Loucy (cell line): Measurements from ENCODE around the gene C21orf58.

Source experiments
- H2AFZ ChIP-seq: fragments of 200-600 bp; sonication (generic); 2 replicates; pipeline ENCODE4 v1.6.0; 2016; ENCODE audit warnings: antibody characterized with exemption, mild to moderate bottlenecking, low read length, moderate library complexity
- H3F3A ChIP-seq: fragments of 200-600 bp; 2 replicates; pipeline ENCODE4 v1.6.0; 2016; ENCODE audit warnings: antibody characterized with exemption, low read depth, mild to moderate bottlenecking
- H3K27me3 ChIP-seq: fragments of 200-600 bp; sonication (generic); 2 replicates; pipeline ENCODE4 v1.6.1; 2014; ENCODE audit warnings: low read length, mild to moderate bottlenecking; ENCODE audit not compliant: insufficient read depth, poor library complexity, severe bottlenecking
- H3K36me3 ChIP-seq: fragments of 200-600 bp; sonication (generic); 2 replicates; pipeline ENCODE4 v1.6.1; 2016; ENCODE audit warnings: low read length; ENCODE audit not compliant: insufficient read depth
- H3K4me1 ChIP-seq: fragments of 200-600 bp; sonication (generic); 2 replicates; pipeline ENCODE4 v1.5.1; 2014; ENCODE audit warnings: low read length, mild to moderate bottlenecking; ENCODE audit not compliant: insufficient read depth, poor library complexity, severe bottlenecking
- H3K4me2 ChIP-seq: fragments of 200-600 bp; sonication (generic); 2 replicates; pipeline ENCODE4 v1.6.0; 2014; ENCODE audit warnings: antibody characterized with exemption, low read length, low read depth, mild to moderate bottlenecking; ENCODE audit not compliant: poor library complexity, severe bottlenecking
- H3K4me3 ChIP-seq: fragments of 200-600 bp; sonication (generic); 2 replicates; pipeline ENCODE4 v1.5.1; 2014; ENCODE audit warnings: low read length, mild to moderate bottlenecking, mixed read lengths; ENCODE audit not compliant: poor library complexity, severe bottlenecking
- H3K79me2 ChIP-seq: fragments of 200-600 bp; sonication (generic); 2 replicates; pipeline ENCODE4 v1.6.1; 2014; ENCODE audit warnings: low read length; ENCODE audit not compliant: insufficient read depth
- H3K9ac ChIP-seq: fragments of 200-600 bp; sonication (generic); 2 replicates; pipeline ENCODE4 v1.6.0; 2014; ENCODE audit warnings: mild to moderate bottlenecking, low read depth, low read length, moderate library complexity; ENCODE audit not compliant: poor library complexity, severe bottlenecking
- H3K9me2 ChIP-seq: fragments of 200-600 bp; sonication (generic); replicated peaks from 2 replicates; pipeline ENCODE4 v1.6.1; 2016; ENCODE audit warnings: low read depth, low read length, mixed read lengths
- H3K9me3 ChIP-seq: fragments of 200-600 bp; sonication (generic); 2 replicates; pipeline ENCODE4 v1.6.1; 2014; ENCODE audit warnings: mild to moderate bottlenecking, antibody characterized with exemption, low read length, low read depth; ENCODE audit not compliant: insufficient read depth
- H4K20me1 ChIP-seq: fragments of 200-600 bp; sonication (generic); 2 replicates; pipeline ENCODE4 v1.6.0; 2014; ENCODE audit warnings: antibody characterized with exemption, low read length, mild to moderate bottlenecking; ENCODE audit not compliant: insufficient read depth, poor library complexity, severe bottlenecking
- EZH2phosphoT487 ChIP-seq: fragments of 200-600 bp; IDR thresholded peaks from 2 replicates; pipeline ENCODE4 v1.6.1; 2018; ENCODE audit warnings: antibody characterized with exemption, mild to moderate bottlenecking, moderate library complexity, borderline replicate concordance
- TF ChIP-seq, protein P1 (sequence below): fragments of 200-600 bp; sonication (generic); conservative IDR thresholded peaks from 2 replicates; pipeline ENCODE4 v1.5.1; 2014; ENCODE audit warnings: mild to moderate bottlenecking, antibody characterized with exemption, low read length

Gene C21orf58

DNA sequence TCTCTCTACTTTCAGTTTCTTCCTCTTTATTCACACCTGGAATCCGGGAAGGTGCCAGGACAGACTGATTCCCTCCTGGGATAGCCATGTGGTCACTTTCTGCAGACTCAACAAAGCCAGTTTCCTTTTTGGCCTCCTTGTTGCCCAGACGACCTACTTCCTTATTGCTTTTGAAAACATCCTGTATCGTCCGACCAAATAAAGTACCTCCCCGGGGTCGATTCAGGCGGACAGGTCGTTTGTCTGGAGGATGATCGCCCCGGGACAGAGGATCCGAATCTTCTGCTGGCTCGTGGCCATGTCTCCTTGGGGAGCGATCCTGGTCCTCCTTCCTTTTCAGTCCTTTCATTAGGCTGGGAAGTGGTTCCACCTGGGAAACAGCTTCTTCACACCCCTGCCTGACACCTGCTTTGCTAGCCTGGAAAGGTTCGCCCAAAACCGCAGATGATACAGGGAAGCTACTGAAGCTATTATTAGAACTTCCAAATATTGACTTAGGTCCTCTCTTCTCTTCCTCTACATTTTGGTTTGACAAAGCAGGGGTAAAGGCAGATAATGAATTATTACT, 39.5 kb downstream of the C21orf58 start:
- H3K4me3 ChIP-seq: peak overlapping the region; percentile 76
- peaks cover 50% of the 10 kb centered on the region for H4K20me1 ChIP-seq
- H3K4me1 ChIP-seq: peaks cover 48% of the 10 kb centered on the region
- no peak overlapping the region for H2AFZ ChIP-seq
- H3F3A ChIP-seq: 0 out of 2 replicates have a peak, but pooled peaks cover 2% of the 10 kb centered on the region
- peak overlapping the region; percentile 82 for H3K9ac ChIP-seq
- TF ChIP-seq EZH2phosphoT487: no peak
- TF ChIP-seq, protein P1, sequence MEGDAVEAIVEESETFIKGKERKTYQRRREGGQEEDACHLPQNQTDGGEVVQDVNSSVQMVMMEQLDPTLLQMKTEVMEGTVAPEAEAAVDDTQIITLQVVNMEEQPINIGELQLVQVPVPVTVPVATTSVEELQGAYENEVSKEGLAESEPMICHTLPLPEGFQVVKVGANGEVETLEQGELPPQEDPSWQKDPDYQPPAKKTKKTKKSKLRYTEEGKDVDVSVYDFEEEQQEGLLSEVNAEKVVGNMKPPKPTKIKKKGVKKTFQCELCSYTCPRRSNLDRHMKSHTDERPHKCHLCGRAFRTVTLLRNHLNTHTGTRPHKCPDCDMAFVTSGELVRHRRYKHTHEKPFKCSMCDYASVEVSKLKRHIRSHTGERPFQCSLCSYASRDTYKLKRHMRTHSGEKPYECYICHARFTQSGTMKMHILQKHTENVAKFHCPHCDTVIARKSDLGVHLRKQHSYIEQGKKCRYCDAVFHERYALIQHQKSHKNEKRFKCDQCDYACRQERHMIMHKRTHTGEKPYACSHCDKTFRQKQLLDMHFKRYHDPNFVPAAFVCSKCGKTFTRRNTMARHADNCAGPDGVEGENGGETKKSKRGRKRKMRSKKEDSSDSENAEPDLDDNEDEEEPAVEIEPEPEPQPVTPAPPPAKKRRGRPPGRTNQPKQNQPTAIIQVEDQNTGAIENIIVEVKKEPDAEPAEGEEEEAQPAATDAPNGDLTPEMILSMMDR: no peak
- no peaks in the 10 kb centered on the region for H3K9me3 ChIP-seq
- H3K9me2 ChIP-seq: no peaks in the 10 kb centered on the region
- peak overlapping the region; percentile 90 for H3K4me2 ChIP-seq
- H3K36me3 ChIP-seq: peaks cover 10% of the 10 kb centered on the region
- no peaks in the 10 kb centered on the region for H3K27me3 ChIP-seq
- peaks cover 67% of the 10 kb centered on the region for H3K79me2 ChIP-seq

DNA sequence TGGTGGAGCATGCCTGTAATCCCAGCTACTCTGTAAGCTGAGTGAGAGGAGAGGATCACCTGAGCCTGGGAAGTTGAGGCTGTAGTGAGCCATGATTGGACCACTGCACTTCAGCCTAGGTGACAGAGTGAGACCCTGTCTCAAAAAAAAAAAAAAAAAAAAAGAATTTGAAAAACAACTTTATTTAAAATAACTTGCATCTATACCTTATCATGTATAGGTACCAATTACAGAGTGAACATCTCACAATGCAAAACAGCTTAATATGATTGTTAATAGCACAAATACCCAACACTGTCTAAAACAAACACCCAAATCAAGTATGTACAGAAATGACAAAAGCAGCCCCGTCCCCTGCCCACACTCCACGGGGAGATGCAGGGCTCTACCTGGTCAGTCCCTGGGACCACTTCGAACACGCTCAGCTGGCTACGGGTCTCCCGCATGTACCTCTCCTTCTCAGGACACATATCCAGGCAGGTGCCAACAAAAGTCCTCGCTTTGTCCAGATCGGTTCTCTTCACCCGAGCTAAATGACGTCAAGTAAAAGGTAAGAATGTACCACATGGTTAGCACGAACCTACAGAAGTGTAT, 48.8 kb downstream of the C21orf58 start:
- Histone ChIP-seq H3F3A (no peaks in the 10 kb centered on the region), H4K20me1 (peaks cover 3% of the 10 kb centered on the region), H3K9me3 (no peaks in the 10 kb centered on the region), H3K36me3 (peaks cover 68% of the 10 kb centered on the region), H3K9ac (no peak overlapping the region), H3K27me3 (no peaks in the 10 kb centered on the region), H3K4me1 (peaks cover 4% of the 10 kb centered on the region), H2AFZ (no peak overlapping the region), H3K9me2 (no peaks in the 10 kb centered on the region), H3K4me2 (no peak overlapping the region), H3K79me2 (peaks cover 15% of the 10 kb centered on the region; the same call in 1 of the 2 replicates), H3K4me3 (no peak overlapping the region)
- TF ChIP-seq, protein P1: no peak

DNA sequence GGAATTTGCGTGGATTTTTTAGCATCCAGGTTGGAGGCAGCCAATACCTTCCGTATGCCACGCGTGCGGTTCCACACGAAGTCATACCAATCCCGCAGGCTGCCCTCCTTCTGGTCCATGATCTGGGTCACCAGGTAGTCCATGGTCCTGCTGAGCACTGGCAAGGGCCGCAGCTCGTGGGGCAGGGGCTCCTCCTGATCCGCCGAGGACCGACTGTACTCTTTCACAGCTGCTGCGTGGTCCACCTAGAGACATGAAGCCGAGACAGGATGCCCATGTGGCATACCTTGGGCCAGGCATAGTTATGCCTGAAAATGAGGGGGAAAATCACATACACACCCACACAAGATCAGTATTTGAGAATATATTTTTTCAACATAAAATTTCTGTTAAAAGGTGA, 50.3 kb downstream of the C21orf58 start:
- H3K36me3 ChIP-seq: peaks cover 72% of the 10 kb centered on the region; the same call in 1 of the 2 replicates
- H3K9me2 ChIP-seq: no peaks in the 10 kb centered on the region
- TF ChIP-seq, protein P1: no peak
- TF ChIP-seq EZH2phosphoT487: no peak
- no peak overlapping the region for H3K9ac ChIP-seq
- no peak overlapping the region for H2AFZ ChIP-seq
- H3K4me1 ChIP-seq: no peaks in the 10 kb centered on the region
- no peaks in the 10 kb centered on the region for H4K20me1 ChIP-seq
- no peaks in the 10 kb centered on the region for H3F3A ChIP-seq
- peaks cover 7% of the 10 kb centered on the region; the same call in 1 of the 2 replicates for H3K79me2 ChIP-seq
- H3K4me3 ChIP-seq: no peak overlapping the region
- no peak overlapping the region for H3K4me2 ChIP-seq
- no peaks in the 10 kb centered on the region for H3K9me3 ChIP-seq
- H3K27me3 ChIP-seq: no peaks in the 10 kb centered on the region
